ENCODE measurements around the gene SDK2. TPM values are rescaled to one million over a fixed set of nuclear protein-coding genes. Genes with fewer than 3 reads are reported as not detected.

Gene SDK2
- total RNA-seq, 2 donors from 2014 or later = 0.26 to 0.33 TPM

GRCh38 chr17:73396431-73397277, 247.6 kb downstream of the SDK2 start:
- Histone ChIP-seq H3K4me1 (no peaks in the 10 kb centered on the region), H3K9me3 (no peaks in the 10 kb centered on the region), H3K27me3 (no peaks in the 10 kb centered on the region), H3K27ac (no peak overlapping the region), H3K36me3 (replicated peaks in 1 of 2; ENCODE audit: insufficient read depth in 1 of 2, low read depth in 2 of 2) (no peaks in the 10 kb centered on the region), H3K4me3 (no peak overlapping the region)
- WGBS, 2 donors = 46 to 52% methylated on average over 18 to 21 of the region's 21 CpGs
- DNase-seq = no peak
- intact Hi-C loops (cut with DNase I) = no loop called here
- TF ChIP-seq CTCF (IDR thresholded peaks at IDR 0.05) (no peak), POLR2A (IDR thresholded peaks at IDR 0.05) (no peak)
- no peak for ATAC-seq

GRCh38 chr17:73394512-73395450, 249.5 kb downstream of the SDK2 start:
- H3K4me3 ChIP-seq = no peak overlapping the region

GRCh38 chr17:73393962-73394361, 250.3 kb downstream of the SDK2 start:
- Histone ChIP-seq H3K36me3 (replicated peaks in 1 of 2; ENCODE audit: insufficient read depth in 1 of 2, low read depth in 2 of 2) (no peaks in the 10 kb centered on the region), H3K4me1 (no peaks in the 10 kb centered on the region), H3K27ac (no peak overlapping the region), H3K4me3 (no peak overlapping the region), H3K27me3 (no peaks in the 10 kb centered on the region), H3K9me3 (no peaks in the 10 kb centered on the region)
- intact Hi-C loops (cut with DNase I) = no loop called here
- no peak for TF ChIP-seq POLR2A (IDR thresholded peaks at IDR 0.05)
- no peak for TF ChIP-seq CTCF (IDR thresholded peaks at IDR 0.05)
- DNase-seq = no peak
- WGBS, 2 donors = 82% methylated on average over 11 of the region's 11 CpGs
- ATAC-seq = no peak

More at GRCh38 chr17:73394512-73395450, 249.5 kb downstream of the SDK2 start:
- intact Hi-C loops (cut with DNase I) = no loop called here
- H3K27me3 ChIP-seq = no peaks in the 10 kb centered on the region
- WGBS, 2 donors = 81 to 86% methylated on average over 9 to 20 of the region's 25 CpGs
- H3K9me3 ChIP-seq = no peaks in the 10 kb centered on the region
- no peak for TF ChIP-seq CTCF (IDR thresholded peaks at IDR 0.05)
- no peak overlapping the region for H3K27ac ChIP-seq
- ATAC-seq (no peak), DNase-seq (no peak)
- H3K4me1 ChIP-seq = no peaks in the 10 kb centered on the region
- H3K36me3 ChIP-seq (replicated peaks in 1 of 2; ENCODE audit: insufficient read depth in 1 of 2, low read depth in 2 of 2) = no peaks in the 10 kb centered on the region

- WGBS, 2 donors = 9 to 43% methylated on average over 5 to 14 of the region's 14 CpGs
Measured at GRCh38 chr17:73393381-73393780, 250.9 kb downstream of the SDK2 start.

More at GRCh38 chr17:73393381-73393780, 250.9 kb downstream of the SDK2 start:
- H3K27me3 ChIP-seq = no peaks in the 10 kb centered on the region
- peak in 3 of 4 donors; percentile 16 to 53 (median 37) for DNase-seq
- ATAC-seq = no peak
- intact Hi-C loops (cut with DNase I) = no loop called here
- no peaks in the 10 kb centered on the region for H3K36me3 ChIP-seq (replicated peaks in 1 of 2; ENCODE audit: insufficient read depth in 1 of 2, low read depth in 2 of 2)
- no peak overlapping the region for H3K4me3 ChIP-seq
- H3K9me3 ChIP-seq = no peaks in the 10 kb centered on the region
- TF ChIP-seq CTCF (IDR thresholded peaks at IDR 0.05) = no peak
- no peak for TF ChIP-seq POLR2A (IDR thresholded peaks at IDR 0.05)
- no peak overlapping the region for H3K27ac ChIP-seq
- no peaks in the 10 kb centered on the region for H3K4me1 ChIP-seq
